Dermis microvascular lymphatic vessel endothelial cell (primary cell): ENCODE measurements around the gene MRGPRX4. TPM values are rescaled to one million over a fixed set of nuclear protein-coding genes. Genes with fewer than 3 reads are reported as not detected.

Source experiments
- DNase-seq, 2 donors: peaks; one replicate each; pipeline versions ENCODE4 v3.0.0 to v3.0.0-alpha.2; 2010; ENCODE audit warnings: low read depth in 2 of 2
- total RNA-seq: library from RNA; depleted of rRNA; stranded (reverse); fragments of >200 nt; gene quantifications from 2 replicates; pipeline ENCODE4 v1.2.1, GENCODE V29; 2014

MRGPRX4 gene
- total RNA-seq, 1 donor from 2014 or later, result 0.51 TPM

DNA sequence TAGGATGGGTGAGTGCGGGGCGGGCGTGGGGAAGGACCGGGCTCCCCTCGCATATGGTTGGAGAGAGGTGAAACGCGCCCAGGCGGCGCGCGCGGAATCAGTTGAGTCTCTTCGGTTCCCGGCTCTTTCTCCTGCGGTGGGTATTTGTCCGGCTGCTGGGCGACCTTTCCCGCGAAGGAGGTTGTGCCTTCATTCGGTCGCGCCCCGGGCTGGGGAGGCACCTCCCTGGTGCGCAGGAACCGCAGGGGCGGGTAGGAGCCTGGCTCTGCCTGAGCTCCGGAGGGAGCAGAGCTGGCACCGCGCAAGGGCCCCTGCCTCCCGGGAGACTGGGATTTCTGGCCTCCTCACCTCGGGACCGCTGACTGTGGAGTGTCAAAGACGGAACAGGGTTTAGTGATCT, 36.4 kb downstream of the MRGPRX4 start:
- no peak for DNase-seq

DNA sequence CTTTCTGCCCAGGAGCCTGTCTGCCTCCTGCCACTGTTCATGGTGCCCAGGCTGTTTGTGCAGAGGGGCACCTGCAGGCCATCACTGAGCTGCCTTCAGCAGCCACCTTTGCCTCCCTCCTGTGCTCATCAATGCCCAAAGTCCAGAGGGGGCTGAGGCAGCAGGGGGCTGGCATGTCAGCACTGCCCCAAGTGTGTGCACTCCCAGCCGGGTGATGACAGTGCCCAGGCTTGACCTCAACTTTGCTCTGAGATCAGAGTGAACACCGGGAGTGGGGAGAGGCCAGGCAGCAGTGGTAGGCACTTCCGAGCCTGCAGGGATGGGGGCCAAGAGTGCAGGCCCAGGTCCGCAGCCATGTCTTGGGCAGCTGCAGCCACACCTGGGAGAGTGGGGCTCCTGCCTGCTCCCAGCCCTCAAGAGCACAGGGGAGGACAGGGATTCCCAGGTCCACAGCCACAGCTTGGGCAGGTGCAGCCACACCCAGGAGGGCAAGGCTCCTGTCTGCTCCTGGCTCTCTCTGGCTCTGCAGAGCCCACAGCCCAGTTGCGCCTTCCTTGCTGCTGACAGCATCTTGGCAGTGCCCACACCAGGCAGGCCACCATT, 48.7 kb downstream of the MRGPRX4 start:
- DNase-seq, result no peak

DNA sequence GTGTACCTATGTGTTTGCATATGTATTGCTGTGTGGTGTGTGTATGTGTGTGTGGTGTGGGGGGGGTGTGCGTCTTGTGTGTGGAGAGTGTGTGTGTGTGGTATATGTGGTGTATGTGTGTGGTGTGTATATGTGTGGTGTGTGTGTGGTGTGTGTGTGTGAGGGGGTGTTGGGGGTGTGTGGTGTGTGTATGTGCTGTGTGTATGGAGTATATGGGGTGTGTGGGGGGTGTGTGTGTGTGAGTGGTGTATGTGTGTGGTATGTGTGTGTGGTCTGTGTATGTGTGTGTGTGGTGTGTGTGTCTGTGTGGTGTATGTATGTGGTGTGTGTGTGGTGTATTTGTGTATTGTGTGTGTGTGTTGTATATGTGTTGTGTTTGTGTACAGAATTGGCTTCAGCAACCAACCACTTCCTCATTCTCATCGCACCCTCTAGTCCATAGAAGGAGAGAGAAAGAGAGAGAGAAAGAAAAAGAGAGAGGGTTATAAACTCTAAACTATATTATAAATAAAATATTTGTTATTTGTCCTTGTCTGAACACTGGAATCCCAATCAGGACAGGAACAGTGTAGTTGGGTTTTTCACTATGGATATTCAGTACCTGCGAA, 50.3 kb downstream of the MRGPRX4 start:
- no peak for DNase-seq

Other genes with a start within 250 kb of the MRGPRX4 start
- gene SERGEF, start 159.8 kb upstream of the MRGPRX4 start, total RNA-seq, result 16.2 and 18.7 TPM in 2 replicates
- gene TPH1, start 126.6 kb upstream of the MRGPRX4 start, total RNA-seq, result under 0.01 TPM in 1 of 2 replicates, not detected in the other
- 14.9 and 21.1 TPM in 2 replicates for gene SAAL1, start 66.8 kb upstream of the MRGPRX4 start, total RNA-seq
- under 0.01 and 0.51 TPM in 2 replicates for gene MRGPRX3, start 40.3 kb upstream of the MRGPRX4 start, total RNA-seq
- not detected in 2 replicates for gene SAA4, start 64.0 kb downstream of the MRGPRX4 start, total RNA-seq
- not detected in 2 replicates for gene SAA2, start 75.8 kb downstream of the MRGPRX4 start, total RNA-seq
- gene SAA1, start 93.4 kb downstream of the MRGPRX4 start, total RNA-seq, result not detected in 2 replicates
- 18.0 and 19.0 TPM in 2 replicates for gene HPS5, start 149.3 kb downstream of the MRGPRX4 start, total RNA-seq
- 42.4 and 60.3 TPM in 2 replicates for gene GTF2H1, start 149.7 kb downstream of the MRGPRX4 start, total RNA-seq
- gene LDHA, start 221.7 kb downstream of the MRGPRX4 start, total RNA-seq, result 183 and 271 TPM in 2 replicates
- gene LDHC, start 239.5 kb downstream of the MRGPRX4 start, total RNA-seq, result not detected in 2 replicates